GM19193 (cell line): ENCODE results near the gene ATG10.

Experiments
- POLR2A ChIP-seq: IDR thresholded peaks from 4 replicates; pipeline ENCODE4 v1.6.1; 2011; ENCODE audit not compliant: insufficient read depth, insufficient read length; ENCODE audit errors: extremely low read depth

The ATG10 gene

DNA sequence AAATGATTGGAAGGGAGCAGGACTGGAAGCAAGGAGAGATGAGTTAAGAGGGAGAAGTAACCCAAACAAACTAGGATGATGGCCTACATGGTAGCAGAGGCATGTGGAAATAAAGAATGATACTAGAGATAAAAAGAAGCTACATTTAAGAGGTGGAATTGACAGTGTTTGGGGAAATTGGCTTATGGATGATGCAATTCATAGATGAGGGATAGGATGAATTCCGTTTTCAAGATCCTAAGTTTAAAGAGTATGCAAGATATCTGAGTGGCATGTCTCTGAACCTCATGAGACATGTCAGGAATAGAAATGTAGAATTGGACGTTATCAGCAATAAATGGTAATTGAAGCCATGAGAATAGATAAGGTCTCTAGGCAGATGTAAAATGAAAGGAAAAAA is 232.7 kb downstream of the ATG10 start:
- no peak for TF ChIP-seq POLR2A

DNA sequence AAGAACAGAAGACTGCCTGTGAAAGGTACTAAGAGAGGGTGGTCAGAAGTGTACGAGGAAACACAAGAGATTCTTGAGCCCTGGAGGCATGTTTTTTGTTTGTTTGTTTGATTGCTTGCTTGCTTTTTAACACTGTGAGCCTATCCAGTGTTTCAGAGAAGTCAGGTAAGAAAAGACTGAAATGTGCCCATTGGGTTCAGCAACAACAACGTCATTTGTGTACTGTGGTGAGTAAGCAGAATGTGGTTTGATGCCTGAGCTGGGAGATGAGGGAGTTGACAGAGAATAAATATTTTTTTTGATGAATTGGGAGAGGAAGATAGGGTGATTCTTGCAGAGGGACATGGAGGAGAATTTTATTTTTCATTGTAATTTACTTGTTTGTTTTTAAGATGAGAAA is 233.2 kb downstream of the ATG10 start:
- no peak for TF ChIP-seq POLR2A

DNA sequence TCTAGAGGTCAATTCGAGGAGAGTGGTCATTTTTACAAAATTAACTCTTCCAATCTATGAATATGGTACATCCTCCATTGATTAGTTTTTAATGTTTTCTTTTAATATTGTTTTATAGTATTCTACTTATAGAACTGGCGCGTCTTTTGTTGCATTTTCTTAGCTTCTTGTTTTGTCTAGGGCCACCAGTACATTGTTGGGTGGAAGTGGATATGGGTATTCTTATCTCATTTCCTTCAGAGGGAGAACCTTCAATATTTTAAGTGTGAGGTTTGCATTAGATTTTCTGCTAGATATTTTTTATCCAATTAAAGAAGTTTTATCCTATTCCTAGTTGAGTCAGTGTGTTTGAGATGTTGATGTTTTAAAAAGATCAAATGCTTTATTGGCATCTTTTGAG is 236.5 kb downstream of the ATG10 start:
- no peak for TF ChIP-seq POLR2A

DNA sequence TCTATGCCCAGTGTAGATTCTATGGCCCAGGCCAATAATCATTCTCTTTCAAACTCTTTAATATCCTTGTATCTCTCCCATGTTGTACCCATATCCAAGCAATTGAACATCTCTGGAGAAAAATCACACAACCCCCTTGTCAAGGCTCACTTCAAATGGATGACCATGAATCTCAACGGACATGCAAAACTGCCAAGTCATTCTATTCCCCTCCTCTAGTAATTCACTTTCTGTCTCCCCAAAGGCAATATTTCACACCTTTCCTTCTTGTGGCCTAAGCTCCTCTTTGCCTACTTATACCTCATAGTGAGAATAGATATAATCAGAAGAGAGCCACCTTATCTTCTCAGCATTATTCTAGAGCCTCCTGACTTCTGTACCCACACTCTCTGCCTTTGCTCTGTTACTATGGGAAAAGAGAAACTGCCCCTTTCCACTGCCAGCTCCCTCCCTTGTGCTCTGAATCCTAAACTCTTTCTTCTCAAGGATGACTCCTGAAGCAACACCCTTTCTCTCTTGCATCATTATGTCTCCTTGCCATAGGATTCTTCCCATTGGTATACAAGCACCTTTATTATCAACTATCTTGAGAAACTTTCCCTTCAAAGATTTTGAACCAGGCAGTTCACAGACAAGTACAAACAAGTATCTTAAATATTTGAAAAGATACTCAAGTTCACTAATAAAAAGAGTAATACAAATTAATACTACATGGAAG is 240.2 kb downstream of the ATG10 start:
- no peak for TF ChIP-seq POLR2A

DNA sequence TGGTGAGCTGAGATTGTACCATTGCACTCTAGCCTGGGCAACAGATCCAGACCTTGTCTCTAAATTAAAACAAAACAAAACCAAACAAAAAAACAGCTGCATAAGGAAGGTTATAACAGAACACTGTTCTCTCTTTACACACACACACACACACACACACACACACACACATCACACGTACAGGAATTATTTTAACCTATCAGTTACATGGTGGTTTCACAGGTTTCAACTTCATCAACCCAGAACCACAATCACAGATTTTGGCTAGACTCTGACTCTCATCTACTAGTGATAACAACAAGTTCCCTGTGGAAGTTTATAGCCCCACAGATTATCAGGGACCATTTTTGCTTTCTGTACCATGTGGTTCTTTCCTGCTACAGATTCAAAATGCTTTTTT is 246.1 kb downstream of the ATG10 start:
- no peak for TF ChIP-seq POLR2A

DNA sequence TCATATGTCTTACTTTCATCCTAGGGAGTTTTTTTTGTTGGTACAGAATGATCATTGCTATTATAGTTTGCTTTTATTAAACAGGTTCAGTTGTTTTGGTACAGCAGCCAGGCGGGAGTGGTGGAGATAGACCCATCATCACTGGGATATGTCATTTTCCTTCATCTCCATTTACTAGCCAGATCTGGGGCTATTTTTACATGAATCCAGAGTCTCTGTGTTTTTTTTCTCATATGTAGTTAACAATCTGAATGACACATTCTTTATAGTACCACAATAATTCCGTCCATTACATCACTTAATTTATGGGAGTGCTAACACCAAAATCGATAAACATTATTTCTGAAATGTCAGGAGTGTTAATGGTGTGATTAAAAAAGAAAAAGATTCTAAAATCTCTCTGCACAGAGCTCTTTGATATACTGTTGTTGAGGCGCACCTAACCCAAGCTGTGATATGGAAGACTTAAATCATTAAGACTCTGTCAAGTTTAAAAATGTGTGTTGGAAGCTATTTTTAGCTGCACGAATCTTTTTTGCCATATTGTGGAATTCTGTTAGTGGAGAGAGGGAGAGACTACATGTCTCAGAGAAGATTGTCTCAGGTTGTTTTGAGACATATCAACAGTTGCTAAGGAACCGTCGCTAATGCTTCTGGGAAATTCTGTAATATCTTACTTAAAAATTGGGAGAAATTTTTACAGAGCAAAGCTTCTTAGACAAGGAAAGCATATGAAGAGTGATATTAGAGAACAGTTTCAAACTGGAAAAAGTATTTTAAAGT is 246.7 kb downstream of the ATG10 start:
- TF ChIP-seq POLR2A: no peak

DNA sequence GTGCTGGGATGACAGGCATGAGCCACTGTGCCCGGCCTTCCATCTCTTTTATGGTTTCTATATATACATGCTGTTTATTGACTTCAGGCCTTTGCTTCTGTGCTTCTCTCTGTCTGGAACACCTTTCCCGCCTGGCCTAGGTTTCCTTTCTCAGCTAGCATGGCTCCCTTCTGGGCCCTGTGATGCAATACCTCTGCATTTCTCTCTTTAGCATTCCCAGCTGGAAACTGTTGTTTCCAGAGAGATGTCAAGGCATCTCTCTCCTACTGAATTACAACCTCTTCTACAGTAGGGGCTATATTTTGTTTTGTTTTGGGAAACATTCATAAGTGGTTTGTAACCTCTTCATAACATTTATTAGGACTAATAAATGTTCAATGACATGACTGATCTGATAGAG is 249.2 kb downstream of the ATG10 start:
- TF ChIP-seq POLR2A: no peak

DNA sequence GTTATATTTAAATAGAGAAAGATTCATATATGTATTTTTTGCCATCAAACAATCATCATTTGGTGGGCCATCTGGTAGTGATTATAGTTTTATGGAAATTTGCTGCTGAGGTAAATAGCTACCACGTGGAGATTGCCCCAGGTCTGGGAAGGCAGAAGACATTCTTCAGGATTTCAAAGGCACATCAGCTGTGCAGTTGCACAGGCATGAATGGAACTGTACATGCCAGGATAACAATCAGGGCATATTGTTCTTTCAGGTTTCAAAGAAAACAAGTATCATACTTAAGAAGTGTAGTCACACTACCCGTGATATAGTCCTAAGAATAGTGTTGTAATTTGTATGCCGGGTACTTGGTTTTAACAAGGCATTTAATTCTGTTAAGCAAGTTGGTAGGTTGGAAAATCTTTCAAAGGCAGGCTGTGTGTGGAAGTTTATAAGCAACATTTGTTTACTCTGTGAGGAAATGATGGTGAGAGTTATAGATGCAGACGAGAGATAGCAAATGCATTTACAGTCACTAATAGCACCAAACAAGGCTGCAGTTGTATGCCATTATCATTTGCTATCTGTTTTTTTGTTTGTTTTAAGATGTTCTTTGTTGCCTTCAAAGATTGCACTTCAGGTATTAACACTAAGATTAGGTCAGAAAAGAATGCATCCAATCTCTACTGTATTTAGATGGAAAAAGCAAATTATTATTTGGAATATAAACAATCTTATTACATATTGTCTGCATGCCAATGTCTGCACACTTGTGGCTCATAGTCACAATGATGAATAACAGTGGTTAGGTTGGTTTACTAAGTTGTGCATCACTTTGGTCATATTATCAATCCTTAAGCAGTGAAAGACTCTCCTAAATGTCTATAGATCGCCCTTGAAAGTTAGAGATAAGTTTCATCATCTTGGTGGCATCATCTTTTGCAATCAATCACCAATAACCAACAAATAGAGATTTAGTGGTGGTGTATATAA is 251.1 kb downstream of the ATG10 start:
- TF ChIP-seq POLR2A: no peak

DNA sequence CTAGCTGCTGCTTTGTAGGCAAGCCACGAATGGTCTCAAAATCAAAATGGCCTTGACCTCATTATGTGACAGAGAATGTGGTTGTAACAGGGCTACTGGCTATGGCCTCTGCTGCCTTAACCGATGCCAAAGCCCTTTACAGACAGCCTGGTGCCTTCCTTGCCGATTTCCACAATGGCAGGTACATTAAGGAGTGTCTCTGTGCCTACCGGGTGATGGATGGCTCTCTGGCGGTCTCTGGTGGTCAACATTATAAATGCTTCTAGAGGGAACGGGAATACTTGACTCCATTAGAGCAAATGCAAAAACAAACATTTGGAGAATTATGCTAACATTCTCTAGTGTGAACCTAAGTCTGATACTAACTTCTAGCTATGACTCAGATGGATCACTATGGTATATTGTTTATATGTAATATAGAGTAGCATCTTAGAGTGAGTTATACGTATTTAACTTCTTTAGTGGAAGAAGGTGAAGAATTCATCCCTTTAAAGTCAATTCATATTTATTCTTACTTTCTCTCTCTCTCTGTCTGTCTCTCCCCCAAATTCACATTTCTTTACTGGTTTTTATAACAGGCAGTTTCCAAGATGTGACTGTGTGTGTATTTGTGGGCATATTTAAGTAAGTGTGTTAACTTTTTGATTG is 253.8 kb downstream of the ATG10 start:
- TF ChIP-seq POLR2A: no peak

DNA sequence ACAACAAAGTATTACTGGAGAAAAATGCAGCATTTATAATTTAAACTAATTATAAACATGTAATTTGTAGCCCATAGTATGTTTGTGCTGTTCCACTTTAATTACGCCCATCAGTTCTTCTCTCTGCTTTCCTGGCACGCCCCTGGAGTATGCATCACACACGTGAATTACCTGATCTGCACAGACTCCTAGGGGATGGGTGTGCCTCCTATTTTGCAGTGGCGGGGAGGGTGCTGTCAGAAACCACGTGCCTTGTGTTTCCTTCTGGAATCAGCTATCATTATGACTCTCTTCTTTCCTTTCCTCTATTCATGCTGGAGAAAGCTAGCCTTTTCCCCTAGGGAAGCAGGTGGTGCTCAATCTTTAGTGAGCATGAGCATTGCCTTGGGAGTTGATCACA is 263.1 kb downstream of the ATG10 start:
- no peak for TF ChIP-seq POLR2A

DNA sequence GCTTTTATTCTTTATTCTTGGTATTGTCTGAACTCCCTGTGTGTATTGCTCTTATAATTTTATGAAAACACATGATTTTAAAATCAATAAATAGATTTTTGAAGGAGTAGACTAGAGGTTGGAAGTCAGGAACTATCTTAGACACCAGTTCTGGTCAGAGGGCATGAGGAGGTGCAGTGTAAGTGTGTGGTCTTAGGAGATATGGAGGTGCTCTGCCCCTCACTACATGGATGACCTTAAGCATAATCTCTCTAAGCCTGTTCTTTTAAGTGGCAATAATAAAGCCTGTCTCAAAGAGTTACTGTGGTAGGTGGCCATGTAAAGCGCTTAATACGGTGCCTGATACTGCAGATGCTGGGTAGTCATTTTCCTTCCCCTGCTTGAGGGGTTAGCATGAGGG is 272.3 kb downstream of the ATG10 start:
- no peak for TF ChIP-seq POLR2A

DNA sequence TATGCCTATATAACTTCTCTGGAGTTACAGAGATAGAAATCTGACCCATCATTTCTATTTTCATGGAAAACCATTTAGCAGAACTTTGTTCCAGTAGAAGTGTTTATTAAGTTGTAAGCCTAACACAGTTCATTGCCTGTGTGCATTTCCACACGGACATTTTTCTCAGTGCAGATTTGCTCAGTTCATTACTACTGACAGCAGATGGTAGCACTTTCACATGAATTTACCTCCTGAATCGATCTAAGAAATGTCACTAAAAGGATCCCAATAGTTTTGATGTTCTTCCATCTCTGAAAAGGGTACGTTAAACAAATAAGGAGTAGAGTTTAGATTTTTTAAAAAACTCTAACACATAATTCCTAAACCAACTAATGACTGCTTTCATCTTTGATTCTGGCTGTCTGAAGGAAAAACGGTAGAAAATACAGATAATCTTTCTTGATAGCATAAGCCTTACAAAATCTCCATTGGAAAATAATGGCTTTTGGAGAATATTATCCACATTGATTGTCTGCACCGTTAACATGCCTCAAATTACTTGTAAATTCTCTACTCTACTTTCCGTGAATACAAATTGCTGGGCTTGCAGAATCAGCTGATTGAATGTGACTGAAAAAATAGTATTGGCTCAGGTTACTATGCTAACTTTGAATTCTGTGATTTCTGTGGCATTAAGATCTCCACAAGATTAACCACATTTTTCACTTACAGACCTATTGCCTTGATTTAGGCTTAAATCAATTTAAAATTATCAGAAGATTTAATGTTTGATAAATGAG is 273.2 kb downstream of the ATG10 start:
- no peak for TF ChIP-seq POLR2A

DNA sequence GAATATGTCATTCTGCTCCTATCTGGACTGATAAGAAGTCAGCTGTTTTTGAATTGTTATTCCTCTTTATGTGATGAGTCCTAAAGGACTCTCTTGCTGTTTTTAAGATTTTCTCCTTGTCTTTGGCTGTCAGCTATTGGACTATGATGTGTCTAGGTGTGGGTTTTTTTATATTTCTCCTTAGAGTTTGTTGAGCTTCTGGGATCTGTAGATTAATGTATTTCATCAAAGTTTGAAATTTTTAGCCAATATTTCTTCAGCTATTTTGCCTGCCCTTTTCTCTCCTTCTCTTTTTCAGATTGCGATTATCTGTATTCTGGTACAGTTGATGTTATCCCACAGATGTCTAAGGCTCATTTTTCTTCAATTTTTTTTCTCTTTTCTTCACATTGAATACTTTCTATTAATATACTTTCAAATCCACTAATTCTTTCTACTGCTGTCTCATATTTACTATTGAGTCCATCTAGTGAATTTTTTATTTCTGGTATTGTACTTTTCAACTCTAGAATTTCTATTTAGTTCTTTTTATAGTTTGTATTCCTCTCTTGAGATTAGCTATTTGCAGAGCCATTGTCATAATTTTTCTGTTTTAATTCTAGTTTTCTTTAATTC is 275.2 kb downstream of the ATG10 start:
- no peak for TF ChIP-seq POLR2A
